Stimulated activated CD4-positive, alpha-beta T cell treated with anti-CD3 and anti-CD28 coated beads, Interleukin-1b, Interleukin-23, amount 100 ng/mL, for 1 hour (primary cell): Measurements from ENCODE around the gene CTNNA2.

Experiments
- DNase-seq, 2 donors: peaks; one replicate each; pipeline ENCODE4 v3.0.0-alpha.2; 2020; ENCODE audit warnings: low read depth in 2 of 2

CTNNA2 gene

DNA sequence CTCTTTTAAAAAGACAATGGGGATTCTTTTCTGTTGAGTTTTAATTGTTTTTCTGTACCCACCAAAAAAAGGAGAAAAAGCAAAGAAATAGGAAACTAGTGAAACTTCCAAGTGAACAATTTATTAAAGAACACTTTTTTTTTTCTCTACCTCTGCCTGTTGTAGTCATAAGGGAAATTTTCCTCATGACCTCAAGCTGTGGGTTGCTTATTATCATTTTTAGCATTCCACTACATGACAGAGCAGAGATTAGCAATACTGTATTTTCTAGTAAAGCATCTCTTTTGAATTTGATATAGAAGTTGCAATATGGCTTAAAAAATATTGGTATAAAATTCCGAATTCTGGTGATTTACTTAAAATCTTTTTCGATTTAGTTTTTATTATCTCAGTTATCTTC lies 879.6 kb downstream of the CTNNA2 start:
- DNase-seq: no peak

DNA sequence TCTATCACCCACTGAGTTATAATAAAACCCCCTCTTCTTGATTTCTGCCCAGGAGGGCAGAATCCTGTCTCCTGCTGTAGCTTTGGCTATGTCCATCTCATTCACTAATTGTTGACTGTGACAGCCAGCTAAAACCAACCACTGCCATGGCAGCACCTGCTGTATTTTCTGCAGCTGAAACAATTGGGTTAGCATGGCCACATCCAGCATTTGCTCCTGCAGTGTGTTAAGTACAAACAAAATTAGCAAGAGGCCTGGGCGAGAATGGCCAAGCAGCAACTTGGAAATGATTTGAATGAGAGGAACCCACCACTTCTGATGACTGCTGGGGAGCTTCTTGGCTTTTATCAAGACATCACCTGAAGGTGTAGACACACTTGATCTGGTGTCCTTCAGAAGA lies 881.1 kb downstream of the CTNNA2 start:
- no peak for DNase-seq

DNA sequence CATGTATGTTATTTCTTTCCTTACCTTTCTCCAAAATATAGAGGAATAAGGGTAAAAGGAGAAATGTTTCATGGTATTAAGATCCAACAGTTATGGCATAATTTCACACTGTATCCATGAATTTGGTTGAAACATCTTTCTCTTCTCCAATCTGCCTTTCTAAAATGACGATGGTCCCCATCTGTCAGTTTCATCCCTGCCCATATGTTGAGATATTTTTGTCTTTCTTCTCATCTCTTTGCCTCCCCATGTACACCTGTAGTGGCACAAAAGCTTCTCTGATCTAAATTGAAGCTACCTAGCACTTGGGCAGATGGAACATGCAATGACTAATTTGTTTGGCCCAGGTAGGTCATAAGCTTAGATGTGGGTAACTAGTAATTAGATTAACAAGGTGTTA lies 882.4 kb downstream of the CTNNA2 start:
- no peak for DNase-seq

DNA sequence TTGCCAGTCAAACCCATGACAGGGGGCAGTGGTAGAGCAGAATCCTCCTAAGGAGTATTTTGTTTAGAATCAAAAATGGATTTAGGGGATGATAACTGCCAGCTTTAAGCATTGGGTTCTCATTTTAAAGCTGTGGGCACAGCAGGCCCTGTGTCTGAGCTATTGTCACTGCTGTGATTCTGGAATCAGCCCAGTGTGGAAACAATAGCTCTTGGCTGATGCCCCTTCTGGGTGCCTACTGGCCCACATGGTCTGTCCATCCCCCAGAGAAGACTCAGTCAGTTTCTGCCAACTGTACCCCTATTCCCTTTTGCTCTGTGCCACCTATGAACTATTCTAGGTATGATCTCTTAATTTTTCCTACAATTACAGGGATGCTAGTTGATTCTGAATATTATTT lies 883.4 kb downstream of the CTNNA2 start:
- DNase-seq: no peak

DNA sequence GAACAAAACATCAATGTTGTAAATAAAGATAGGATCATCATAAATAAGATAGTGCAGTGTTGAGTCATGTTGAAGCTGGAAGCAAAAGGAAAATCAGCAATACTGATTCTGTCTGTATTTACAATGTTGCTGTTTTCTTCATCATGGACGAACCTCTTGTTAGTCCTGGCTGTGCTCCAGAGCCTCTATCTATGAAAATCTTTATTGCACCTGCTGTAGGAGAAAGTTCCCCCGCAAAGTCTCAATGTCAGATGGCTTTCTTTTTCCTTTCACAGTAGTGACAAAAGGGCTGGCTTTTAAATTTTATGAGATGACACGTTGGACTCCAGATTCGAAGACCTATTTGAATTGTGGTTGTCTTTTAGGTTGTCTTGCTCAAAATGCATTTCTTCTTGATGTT lies 890.2 kb downstream of the CTNNA2 start:
- DNase-seq: no peak

DNA sequence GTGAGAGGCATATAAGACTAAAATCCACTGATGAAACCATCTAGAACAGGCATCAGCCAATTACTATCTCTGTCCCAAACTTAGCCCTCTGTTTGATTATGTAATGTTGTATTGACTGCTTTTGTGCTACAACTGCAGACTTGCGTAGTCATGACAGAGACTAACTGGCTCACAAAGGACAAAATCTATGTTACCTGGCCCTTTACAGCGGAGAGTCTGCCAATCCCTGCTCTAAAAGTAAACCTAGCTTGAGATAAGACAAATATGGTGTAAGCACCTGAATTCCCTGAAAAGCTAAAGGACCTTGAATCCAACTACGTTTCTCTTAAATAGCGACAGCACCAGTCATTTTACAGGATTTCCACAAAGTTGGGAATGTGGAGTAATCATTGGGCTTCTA lies 894.5 kb downstream of the CTNNA2 start:
- DNase-seq: no peak

DNA sequence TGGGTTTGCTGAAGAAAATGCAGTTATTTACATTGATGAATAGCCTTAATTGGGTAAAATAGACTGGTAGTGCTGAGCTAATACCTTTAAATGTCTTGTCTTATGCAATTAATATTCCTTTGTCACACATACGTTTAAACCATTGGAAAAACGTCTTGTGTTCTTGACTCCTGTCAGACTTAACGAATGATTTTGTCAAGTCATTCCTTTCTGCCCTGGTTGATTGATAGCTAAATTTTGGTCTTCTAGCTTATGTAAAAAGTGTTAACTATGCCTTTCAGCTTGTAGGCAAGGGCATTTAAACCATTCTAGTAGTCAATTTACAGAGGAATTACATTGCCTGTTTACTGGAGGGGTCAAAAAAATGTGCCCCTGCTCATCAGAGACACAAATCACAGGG lies 897.5 kb downstream of the CTNNA2 start:
- DNase-seq: no peak

DNA sequence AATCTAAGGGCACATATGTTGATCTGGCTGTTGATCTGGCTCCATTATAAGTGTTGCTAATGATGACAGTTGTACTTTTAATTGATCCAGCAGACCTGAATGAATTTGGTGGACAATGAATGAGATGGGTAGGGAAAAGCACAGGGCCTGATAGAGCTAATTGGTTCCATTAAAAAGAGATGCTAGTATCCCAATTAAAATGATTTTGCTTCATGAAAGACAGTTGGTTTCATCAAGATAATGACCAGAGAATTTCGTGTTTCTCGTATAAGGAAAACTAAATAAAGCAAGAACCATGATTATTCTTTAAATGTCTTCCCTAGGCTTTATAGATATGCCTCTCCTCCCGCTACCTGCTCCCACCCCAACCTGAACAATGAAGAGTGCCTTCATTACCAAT lies 900.3 kb downstream of the CTNNA2 start:
- no peak for DNase-seq

DNA sequence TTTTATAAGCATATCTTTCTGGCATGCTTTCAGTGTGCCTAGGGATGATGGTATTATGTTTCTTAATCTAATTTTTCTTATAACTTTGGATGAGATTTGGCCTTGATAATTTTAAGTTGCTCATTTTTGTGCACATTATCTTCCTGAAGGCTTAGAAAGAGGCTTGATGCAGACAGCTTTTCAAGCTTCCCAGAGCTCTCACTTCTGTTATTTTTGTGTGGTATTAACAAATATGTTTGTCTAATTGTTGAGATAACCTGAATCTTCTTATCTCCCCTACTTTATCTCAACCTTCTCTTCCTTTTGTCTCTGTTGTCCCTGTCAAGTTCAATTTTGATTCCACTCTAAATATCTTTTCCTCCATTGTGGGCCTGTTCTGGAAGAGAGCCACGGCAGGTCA lies 904.9 kb downstream of the CTNNA2 start:
- no peak for DNase-seq

DNA sequence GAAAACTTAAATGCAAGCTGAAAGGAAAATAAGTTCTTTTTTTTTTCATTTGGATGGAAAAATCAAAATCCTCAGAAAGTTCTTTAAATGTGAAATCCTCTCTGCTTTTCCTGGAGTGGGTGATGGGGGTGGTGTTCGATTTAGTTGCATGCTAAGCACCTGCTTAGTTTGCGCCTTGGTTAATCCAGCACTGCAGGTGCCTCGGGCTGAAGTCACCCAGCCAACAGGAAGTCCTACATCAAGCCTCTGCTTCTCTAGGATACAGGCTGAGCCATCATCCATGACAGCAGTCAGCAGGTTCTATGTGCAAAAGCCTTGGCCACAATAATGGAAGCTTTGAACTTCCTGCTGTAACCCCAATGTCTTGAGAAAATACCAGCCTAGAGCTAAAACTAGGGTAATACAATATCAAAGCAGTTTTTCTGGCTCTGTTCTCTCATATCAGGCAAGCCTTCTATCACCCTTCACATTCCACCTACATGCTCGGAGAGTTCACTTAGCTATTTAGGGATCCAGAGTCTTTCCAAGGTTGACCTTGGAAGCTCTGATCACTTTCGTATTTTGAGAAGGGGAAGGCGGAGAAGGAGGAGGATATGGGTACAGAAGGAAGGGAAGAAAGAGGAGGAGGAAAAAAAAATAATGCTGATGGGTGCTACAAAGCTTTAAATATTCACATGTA lies 907.8 kb downstream of the CTNNA2 start:
- DNase-seq: no peak

DNA sequence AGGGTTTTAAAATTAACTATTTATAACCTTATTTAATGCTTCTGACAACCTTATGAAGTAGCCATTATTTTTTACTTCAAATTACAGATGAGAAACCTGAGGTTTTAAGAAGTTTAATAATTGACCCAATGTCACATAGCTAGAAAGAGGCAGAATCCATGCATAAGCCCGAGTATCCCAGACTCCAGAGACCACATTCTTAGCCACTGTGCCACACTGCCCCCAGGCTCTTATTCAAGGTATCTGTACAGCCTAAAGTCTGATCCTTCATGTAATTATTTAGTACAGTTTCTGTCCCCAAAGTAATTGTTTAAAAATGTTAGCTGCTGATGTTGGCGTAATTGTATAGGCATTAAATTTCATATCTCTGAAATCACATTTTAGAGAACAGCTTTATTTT lies 916.4 kb downstream of the CTNNA2 start:
- no peak for DNase-seq

DNA sequence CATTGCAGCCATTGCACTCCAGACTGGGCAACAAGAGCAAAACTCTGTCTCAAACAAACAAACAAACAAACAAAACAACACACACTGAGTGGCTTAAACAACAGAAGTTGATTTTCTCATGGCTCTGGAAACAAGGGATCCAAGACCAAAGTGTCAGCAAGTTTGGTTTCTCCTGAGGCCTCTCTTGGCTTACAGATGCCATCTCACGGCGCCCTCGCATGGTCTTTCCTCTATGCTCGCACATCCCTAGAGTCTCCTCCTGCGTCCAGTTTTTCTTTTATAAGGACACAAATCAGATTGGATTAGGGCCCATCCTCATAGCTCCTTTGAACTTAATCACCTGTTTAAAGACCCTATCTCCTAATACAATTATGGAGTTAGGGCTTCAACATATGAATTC lies 925.1 kb downstream of the CTNNA2 start:
- no peak for DNase-seq

DNA sequence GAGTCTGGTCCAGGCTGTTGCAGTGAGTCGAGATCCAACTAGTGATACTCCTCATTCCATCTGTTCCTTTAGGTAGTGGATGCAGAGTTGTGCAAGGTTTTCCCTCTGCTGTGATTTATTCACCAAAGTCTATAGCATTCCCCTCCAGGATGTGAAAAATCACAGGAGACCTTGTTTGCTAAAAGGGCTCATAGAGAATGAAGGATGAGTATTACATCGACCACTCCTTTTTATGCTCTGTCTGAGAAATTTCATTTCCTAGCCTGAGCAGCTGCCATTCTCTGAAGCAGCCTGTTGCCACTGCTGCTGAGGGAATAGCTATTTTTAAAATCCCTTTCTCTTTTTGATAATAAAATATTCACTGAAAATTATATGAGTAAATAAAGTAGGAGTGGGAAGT lies 925.8 kb downstream of the CTNNA2 start:
- no peak for DNase-seq

DNA sequence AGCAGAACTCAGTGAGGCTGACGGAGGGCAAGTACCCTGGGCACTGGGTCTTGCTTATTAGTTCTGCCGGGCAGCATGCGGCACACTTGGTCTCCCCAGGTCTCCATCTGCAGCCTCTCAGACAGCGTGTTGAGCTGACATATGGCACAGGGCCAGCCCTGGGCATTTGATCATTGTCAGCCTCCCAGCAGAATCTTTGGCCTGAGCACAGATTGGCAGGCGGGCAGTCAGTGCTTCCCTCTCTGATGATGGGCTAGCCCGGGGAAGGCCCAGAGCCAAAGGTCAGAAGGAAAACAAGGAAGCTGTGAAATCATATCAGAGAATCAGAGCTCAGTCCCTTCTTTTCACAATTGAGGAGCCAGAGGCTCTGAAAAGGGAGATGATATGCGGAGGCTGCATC lies 941.8 kb downstream of the CTNNA2 start:
- no peak for DNase-seq

DNA sequence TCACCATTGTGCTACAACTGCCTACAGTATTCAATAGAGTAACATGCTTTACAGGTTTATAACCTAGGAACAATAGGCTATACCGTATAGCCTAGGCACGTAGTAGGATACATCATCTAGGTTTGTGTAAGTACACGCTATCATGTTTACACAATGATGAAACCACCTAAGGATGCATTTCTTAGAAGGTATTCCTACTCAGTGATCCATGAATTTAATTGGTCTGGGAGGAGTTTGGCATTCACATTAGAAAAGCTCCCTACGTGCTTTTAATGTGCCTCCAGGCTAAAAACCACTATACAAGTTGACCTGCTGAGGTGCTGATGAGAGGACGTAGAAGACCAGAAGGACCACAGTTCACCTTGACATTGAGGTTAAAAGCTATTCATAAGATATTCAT lies 946.2 kb downstream of the CTNNA2 start:
- DNase-seq: no peak

DNA sequence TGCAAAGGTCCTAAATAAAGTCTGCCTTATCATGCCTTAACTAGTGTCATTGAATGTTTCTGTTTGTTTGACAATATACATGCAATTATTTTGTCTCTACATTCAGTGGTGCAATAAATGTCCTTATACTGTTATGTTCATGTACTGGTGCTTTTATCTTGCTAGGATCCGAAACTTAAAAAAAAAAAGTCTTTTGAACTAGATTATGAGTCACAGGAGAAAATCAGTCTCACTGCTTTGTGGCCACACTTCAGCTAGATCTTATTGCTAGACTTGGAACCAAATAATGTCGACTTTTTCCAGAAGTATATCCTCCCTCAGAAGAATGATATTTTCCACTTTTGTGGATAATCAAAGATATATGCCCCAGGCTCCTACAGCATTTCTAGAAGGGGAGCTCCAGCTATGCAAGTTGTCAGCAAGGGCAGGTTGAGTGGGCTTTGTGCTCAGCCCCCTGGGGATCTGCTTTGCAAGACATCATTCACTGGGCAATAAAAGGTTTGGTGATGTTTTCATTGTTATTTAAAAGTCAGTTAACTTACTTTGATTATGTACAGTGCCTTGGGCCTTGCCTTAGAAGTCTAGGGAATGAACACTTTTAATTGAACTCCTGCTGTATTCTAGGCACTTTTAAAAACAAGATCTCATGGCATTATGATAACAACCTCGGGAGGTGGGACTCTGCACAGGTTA lies 948.8 kb downstream of the CTNNA2 start:
- no peak for DNase-seq

DNA sequence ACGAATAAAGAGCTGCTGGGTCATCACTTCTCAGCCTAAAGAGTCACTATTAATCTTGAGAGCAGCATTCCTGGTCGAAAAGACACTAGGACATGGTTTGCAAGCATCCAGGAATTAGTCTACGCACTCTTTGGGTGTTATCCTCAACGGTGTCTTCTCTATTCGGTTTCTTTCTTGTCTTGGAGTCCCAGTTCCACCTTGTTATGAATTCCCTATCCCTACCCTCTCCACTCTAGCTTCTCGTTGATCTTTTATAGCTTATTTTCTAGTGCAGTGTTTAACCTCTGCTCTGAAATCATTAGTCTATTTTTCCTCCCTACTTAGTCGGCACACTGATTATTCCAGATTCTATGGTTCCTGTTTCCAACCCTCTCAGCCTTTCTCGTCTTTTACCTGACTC lies 949.8 kb downstream of the CTNNA2 start:
- no peak for DNase-seq

DNA sequence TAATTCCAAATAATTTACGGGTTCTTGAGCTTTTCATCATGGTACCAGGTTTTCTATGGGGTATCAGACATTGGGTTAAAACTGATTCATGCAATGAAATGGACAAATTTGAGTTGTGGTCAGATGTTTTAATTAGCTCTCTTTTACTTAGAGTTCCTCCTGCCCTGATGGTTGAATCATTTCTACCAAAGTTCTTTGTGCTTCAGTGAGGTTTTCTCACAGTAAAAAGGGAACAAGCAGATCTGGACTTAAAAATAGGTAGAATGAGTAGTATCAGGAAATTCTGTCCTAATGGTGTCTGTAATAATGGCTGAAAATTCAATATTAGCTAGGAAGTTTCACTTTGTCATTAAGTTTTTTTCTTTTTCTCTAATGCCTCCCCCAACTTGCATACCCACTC lies 951.4 kb downstream of the CTNNA2 start:
- DNase-seq: no peak

DNA sequence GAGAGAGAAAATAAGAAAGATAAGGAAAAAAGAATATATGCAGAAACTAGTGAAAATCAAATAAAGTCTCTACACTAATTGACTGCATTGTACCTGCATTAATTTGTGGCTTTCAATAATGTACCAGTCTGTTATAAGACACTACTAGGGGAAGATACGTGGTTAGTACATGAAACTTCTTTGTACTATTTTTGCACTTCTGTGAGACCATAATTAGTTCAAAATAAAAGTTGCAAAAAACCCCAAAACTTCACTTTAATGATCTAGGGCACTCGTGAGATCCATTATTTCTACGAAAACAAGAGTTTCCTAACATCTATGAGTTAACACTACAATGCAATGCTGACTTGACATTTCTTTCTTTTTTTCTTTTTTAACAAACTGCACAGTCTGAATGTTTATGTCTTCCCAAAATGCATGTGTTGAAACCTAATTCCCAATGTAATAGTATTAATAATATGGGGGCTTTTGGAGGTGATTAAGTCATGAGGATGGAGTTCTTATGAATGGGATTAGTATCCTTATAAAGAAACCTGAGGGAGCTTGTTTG lies 954.5 kb downstream of the CTNNA2 start:
- no peak for DNase-seq

DNA sequence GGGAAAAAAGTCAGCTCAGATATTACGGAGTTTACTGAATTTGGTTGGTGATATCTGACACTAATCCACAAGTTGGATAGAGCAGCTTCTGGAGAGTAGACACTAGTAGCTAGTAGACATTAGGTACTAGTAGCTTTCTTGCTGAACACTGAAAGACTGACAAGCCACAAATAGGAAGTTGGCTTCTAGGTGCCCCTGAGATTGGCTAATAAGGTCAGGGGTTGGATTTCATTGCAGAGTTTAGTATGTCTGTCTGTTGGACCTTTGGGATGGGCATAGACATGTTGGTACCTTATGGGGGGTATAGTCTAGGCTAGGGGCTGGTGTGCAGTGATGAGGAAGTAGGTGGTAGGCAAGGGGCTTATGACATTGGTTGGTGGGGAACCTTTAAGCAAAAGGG lies 956.6 kb downstream of the CTNNA2 start:
- no peak for DNase-seq

DNA sequence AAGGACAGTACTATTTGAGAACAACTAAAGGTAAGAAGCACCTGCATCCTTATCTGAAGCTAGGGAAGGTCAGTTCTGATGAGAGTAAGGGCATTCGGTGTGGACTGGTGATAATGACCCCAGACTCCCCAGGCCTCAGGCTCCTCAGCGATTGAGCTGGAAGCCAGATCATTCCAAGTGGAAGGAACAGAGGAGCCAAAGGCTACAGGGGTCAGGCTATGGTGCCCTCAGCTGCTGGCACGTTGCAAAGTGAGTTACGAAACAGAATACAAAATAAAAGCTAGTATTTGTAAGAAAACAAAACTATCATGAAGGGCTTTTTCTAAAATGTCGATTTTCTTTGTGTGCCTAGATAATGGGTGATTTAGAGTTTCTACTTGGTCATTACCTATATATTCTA lies 960.2 kb downstream of the CTNNA2 start:
- DNase-seq: no peak

DNA sequence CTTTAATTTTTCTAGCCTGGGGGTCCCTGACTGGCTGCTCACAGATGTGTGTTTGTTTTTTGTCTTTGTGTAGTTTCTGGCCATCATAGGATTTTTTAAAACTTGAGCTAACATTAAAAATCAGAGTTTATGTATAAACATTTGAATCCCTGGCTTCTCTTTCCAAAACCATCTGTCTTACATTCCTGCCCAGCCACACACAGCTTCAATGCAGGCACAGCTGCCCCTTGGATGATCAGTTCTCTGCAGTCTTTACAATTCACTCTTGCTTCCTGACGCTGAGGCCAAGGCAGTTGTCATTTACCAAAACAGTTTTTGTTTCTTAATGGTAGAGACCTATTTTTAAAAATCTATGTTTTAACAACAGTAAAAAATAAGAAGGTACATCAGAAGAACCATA lies 960.9 kb downstream of the CTNNA2 start:
- no peak for DNase-seq

DNA sequence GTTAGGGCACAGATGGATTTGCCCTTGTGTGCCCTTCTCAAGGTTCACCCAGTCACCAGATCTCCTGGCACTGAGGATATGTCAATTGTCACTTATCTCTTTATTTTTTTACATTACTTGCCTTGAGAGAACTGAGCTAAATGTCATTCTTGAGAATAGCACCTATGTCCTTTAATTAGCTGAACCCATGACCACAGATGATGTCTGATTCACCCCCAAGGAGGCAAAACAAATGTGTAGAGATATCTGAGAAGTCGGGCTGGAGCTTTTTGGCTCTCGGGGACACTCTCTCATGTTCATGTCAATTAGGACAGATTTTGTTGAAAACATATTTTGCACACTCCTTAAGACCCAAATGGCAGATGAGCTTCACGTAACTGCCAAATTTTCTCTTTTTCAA lies 963.1 kb downstream of the CTNNA2 start:
- DNase-seq: no peak
